ENCODE measurements around the gene PKP3. TPM values are rescaled to one million over a fixed set of nuclear protein-coding genes. Genes with fewer than 3 reads are reported as not detected.
A peak's percentile ranks its signal among the peaks of the same experiment; 100 is the strongest.

Gene PKP3
- total and polyA plus RNA-seq, 9 of the 15 experiments (the other 6 are each of a cell fraction or from before 2014, with no cell fraction given) = 0.11 to 110 (median 30.7) TPM

GRCh38 chr11:419248-420005, 25.4 kb downstream of the PKP3 start:
- no peaks in the 10 kb centered on the region for H4K20me1 ChIP-seq (replicated peaks; ENCODE audit: control insufficient read depth, insufficient read depth, low read length)
- no TSS peak for BruUV-seq (replicated peaks)
- 76% methylated on average over 19 of the region's 20 CpGs for WGBS (ENCODE audit: insufficient coverage, low coverage, missing lambda C conversion rate)
- ATAC-seq = no peak
- no peaks in the 10 kb centered on the region for H3K79me2 ChIP-seq (ENCODE audit: control insufficient read depth, insufficient read depth, low read length)
- intact Hi-C loops (cut with micrococcal nuclease) (no loop called here), in situ Hi-C loops (cut with MboI) (no loop called here)
- H3K27ac ChIP-seq (ENCODE audit: extremely low read depth, low read depth, low read length) = no peak overlapping the region
- no peak for FAIRE-seq
- no peak overlapping the region for H3K4me3 ChIP-seq
- POLR2A ChIA-PET = interaction anchor here (0.8 kb wide), 1 partner anchor 21 kb away, joined by 3 read pairs; no protein-coding TSS in a partner anchor
- 0 out of 2 replicates have a peak, but pooled peaks cover 2% of the 10 kb centered on the region for H3K9me3 ChIP-seq (replicated peaks; ENCODE audit: control insufficient read depth, insufficient read depth, low read depth, low read length)
- no peak overlapping the region for H3K4me2 ChIP-seq (ENCODE audit: insufficient read depth, low read length)
- H3K9me1 ChIP-seq (ENCODE audit: control insufficient read depth, insufficient read depth, low read length) = no peaks in the 10 kb centered on the region
- H3K4me1 ChIP-seq (replicated peaks in 1 of 2; ENCODE audit: control insufficient read depth in 2 of 2, insufficient read depth in 2 of 2, low read length in 2 of 2) = peaks cover 10 to 62% of the 10 kb centered on the region in 2 experiments
- no peaks in the 10 kb centered on the region for H3K36me3 ChIP-seq (ENCODE audit: control insufficient read depth, insufficient read depth, low read length)
- no peak for DNase-seq (ENCODE audit: extremely low read depth in 1 of 4, low spot score in 3 of 4)
- CTCF ChIA-PET (ENCODE audit: low intra/inter-chr PET ratio) = no interaction called here
- H3K27me3 ChIP-seq (ENCODE audit: control insufficient read depth in 2 of 2, insufficient read depth in 2 of 2, low read length in 2 of 2) = no peaks in the 10 kb centered on the region
- H2AFZ ChIP-seq (ENCODE audit: low read depth, low read length) = no peak overlapping the region
- H3K9ac ChIP-seq (ENCODE audit: insufficient read depth in 1 of 2, low read depth in 2 of 2, low read length in 2 of 2) = no peak overlapping the region; a peak in 1 of 4 replicates
- TF ChIP-seq POLR2G (IDR thresholded peaks at IDR 0.05; ENCODE audit: low read depth, low read length) (0 out of 2 replicates have a peak, but pooled peaks have one; percentile 17), CBX2 (IDR thresholded peaks at IDR 0.05; ENCODE audit: insufficient read depth, low read length, poor library complexity, severe bottlenecking) (no peak)

All from K562 (cell line).